NB4 (cell line): Measurements from ENCODE around the gene PSG6.
"Not testable (repeated sequence)": the region's sequence is repeated elsewhere in the genome, so short reads cannot be mapped to it uniquely, and the experiment has no call there.

ENCODE experiments used
- POLR2A ChIP-seq: IDR thresholded peaks from 2 replicates; pipeline ENCODE4 v1.6.1; 2011; ENCODE audit warnings: mild to moderate bottlenecking; ENCODE audit not compliant: insufficient read length; ENCODE audit errors: extremely low read depth
- TF ChIP-seq, protein P1 (sequence below): IDR thresholded peaks from one replicate; pipeline ENCODE4 v1.5.1; 2012; ENCODE audit warnings: low read depth, low read length

DNA sequence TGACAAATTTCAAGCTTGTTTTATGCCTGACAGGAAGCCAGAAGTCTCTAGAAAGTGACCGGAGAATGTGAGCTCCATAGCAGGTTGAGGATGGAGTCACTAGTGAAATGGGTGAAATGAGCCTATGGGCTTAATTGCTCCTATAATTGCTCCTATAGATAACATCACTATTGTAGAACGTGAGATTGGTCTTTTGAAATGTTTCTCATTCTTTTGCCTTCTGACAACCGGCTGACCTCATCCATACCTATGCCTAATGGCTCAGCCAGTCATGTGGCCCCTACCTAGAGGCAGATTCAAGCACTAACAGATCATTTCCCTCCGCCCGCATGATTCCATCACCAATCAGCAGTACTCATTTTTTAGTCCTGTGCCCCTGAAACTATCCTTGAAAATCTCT, 4.2 kb downstream of the PSG6 start:
- TF ChIP-seq, protein P1, sequence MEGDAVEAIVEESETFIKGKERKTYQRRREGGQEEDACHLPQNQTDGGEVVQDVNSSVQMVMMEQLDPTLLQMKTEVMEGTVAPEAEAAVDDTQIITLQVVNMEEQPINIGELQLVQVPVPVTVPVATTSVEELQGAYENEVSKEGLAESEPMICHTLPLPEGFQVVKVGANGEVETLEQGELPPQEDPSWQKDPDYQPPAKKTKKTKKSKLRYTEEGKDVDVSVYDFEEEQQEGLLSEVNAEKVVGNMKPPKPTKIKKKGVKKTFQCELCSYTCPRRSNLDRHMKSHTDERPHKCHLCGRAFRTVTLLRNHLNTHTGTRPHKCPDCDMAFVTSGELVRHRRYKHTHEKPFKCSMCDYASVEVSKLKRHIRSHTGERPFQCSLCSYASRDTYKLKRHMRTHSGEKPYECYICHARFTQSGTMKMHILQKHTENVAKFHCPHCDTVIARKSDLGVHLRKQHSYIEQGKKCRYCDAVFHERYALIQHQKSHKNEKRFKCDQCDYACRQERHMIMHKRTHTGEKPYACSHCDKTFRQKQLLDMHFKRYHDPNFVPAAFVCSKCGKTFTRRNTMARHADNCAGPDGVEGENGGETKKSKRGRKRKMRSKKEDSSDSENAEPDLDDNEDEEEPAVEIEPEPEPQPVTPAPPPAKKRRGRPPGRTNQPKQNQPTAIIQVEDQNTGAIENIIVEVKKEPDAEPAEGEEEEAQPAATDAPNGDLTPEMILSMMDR: not testable (repeated sequence)
- TF ChIP-seq POLR2A: not testable (repeated sequence)
